HUES48 (cell line): ENCODE results near the gene GABRP.

Experiments used
- H3K27ac ChIP-seq: one replicate; pipeline ENCODE4 v1.7.0; 2013; ENCODE audit warnings: low read depth, low read length, inconsistent platforms
- H3K27me3 ChIP-seq: 2 replicates; pipeline ENCODE4 v1.6.1; 2013; ENCODE audit warnings: mild to moderate bottlenecking, low read length; ENCODE audit not compliant: control insufficient read depth, insufficient read depth
- H3K36me3 ChIP-seq: 2 replicates; pipeline ENCODE4 v1.6.1; 2013; ENCODE audit warnings: low read length; ENCODE audit not compliant: control insufficient read depth, insufficient read depth
- H3K4me1 ChIP-seq: 2 replicates; pipeline ENCODE4 v1.6.1; 2013; ENCODE audit warnings: mild to moderate bottlenecking, low read length; ENCODE audit not compliant: control insufficient read depth, insufficient read depth
- H3K4me3 ChIP-seq: 2 replicates; pipeline ENCODE4 v1.5.1; 2013; ENCODE audit warnings: mild to moderate bottlenecking, low read depth, low read length
- H3K9ac ChIP-seq: 2 replicates; pipeline ENCODE4 v1.6.1; 2013; ENCODE audit warnings: mild to moderate bottlenecking, low read depth, low read length, moderate library complexity
- H3K9me3 ChIP-seq: 2 replicates; pipeline ENCODE4 v1.6.1; 2013; ENCODE audit warnings: low read length; ENCODE audit not compliant: control insufficient read depth, insufficient read depth

Gene GABRP

DNA sequence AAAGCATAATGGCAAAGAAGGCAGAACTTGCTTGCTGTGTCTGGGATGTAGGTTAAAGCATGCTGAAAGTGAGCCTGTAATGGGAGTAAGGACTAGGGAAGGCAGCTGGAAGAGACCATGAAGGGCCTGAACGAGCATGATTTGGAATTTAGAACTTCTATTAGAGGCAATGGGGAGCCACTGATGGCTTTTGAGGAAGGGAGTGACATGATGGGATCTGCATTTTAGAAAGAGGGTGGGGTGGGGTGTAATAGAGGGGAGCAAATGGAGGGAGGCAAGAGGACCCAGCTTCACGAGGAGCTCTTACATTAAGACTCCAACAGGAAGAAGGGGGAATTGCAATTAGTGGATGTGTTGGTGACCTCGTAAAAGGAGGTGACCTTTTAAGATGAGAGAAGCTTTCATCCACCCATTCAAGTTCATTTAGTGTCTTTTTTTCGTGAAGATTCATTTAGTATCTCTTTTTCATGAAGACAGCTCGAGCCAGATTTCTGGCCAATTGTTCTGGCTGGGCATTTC lies 13.6 kb upstream of the GABRP start:
- Histone ChIP-seq H3K27ac (no peak overlapping the region), H3K27me3 (no peaks in the 10 kb centered on the region), H3K9ac (no peak overlapping the region), H3K4me3 (no peak overlapping the region), H3K4me1 (peaks cover 27% of the 10 kb centered on the region), H3K36me3 (no peaks in the 10 kb centered on the region), H3K9me3 (no peaks in the 10 kb centered on the region)

DNA sequence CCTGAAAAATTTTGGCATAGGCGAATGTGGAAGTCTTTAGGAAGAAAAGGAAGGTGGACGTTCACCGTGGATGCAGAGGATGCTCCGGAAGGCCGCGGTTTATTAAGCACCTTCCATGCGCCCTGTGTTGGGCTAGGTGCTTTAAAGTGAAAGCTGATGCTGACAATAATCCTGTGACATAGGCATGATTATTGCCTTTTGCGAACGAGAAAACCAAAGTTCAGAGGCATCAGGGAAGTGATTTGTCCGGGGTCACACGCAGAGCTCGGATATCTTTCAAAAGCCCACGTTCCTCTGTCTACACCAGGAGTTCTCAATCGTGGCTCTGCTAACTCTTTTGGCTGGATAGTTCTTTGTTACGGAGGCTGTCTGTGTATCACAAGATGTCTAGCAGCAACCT lies 12.0 kb upstream of the GABRP start:
- peaks cover 27% of the 10 kb centered on the region for H3K4me1 ChIP-seq
- H3K4me3 ChIP-seq, result no peak overlapping the region
- H3K36me3 ChIP-seq, result no peaks in the 10 kb centered on the region
- H3K9me3 ChIP-seq, result no peaks in the 10 kb centered on the region
- no peak overlapping the region for H3K27ac ChIP-seq
- H3K9ac ChIP-seq, result no peak overlapping the region
- no peaks in the 10 kb centered on the region for H3K27me3 ChIP-seq

DNA sequence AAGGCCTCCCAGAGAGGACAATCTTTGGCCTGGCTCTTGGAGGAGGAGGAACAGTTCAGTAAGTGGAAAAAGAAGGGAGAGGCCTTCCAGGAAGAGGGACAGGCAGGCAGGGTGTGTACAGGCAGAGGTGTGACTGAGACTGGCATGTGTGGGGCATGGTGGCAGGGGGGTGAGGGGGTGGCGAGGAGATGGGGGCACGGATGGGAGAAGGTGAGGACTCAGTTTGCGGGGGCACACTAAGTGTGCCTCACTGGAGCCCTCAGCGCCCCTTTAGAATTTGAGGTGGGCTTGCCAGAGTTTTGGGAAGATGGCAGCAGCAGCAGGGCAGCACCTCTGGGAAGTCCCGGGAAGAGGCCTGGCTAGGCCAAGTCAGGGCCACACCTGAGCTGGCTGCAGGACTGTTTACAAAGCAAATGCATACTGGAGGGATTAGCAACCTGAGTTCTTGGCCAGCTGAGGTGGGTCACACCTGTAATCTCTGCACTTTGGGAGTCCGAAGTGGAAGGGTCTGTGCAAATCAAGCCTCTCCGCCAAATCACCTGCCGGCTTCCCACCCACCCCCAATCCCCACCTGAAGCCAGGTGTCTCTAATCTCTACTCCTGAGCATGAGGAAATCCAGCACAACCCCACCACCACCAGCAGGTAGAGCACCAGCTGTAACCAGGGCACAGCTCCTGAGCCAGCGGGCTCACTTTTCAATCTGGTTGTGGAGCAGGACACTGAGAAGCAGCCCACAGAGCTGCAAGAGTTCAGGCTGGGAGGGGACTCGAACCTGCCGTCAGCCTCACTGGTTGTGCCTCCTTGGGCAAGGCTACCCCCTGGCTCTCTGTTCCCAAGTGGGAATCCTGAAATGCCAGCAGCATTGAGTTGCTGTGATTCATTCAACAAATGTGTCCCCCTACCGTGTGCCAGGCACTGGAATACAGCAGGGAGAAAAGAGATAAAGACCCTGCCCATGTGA lies 10.2 kb upstream of the GABRP start:
- H3K9me3 ChIP-seq, result no peaks in the 10 kb centered on the region
- no peaks in the 10 kb centered on the region for H3K27me3 ChIP-seq
- peaks cover 20% of the 10 kb centered on the region for H3K4me1 ChIP-seq
- H3K27ac ChIP-seq, result no peak overlapping the region
- no peak overlapping the region for H3K4me3 ChIP-seq
- H3K36me3 ChIP-seq, result no peaks in the 10 kb centered on the region
- H3K9ac ChIP-seq, result no peak overlapping the region

DNA sequence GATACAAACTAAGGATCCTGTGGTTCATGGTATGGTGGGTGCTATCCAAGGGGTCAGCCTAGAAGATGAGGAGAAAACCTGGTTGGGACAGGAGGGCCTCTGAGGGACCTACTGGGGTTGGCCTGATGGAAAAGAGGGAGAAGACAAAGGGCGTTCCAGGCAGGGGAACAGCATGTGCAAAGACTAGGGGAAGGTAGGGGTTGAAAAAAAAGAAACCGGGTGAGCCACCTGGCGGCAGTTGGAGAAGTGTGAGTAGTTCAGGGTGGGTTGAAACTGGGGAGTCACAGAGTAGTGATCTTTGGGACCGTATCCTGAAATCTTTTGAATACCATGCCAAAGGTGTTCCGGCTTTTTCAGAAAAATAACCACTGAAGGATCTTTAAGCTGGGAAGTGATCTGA lies 8.7 kb upstream of the GABRP start:
- Histone ChIP-seq H3K36me3 (no peaks in the 10 kb centered on the region), H3K27me3 (no peaks in the 10 kb centered on the region), H3K4me3 (no peak overlapping the region), H3K4me1 (peaks cover 12% of the 10 kb centered on the region), H3K9me3 (no peaks in the 10 kb centered on the region), H3K27ac (no peak overlapping the region), H3K9ac (no peak overlapping the region)

DNA sequence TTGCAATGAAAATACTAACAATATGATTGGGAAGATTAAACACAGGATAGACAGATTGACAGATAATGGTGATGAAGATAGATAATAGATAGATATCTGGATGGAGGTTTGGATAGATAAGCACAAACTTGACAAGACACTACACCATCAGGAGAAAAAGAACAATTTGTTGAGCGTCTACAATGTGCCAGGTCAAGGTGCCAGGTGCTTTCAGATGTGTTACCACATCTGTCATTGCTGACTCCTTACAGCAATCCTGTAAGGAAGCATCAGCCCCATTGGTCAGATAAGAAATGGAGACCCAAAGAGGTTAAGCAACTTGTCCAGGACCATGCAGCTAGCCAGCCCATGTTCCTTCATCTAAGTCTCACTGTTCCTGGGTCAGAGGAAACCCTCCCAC lies 1.6 kb upstream of the GABRP start:
- Histone ChIP-seq H3K27me3 (no peaks in the 10 kb centered on the region), H3K4me3 (no peak overlapping the region), H3K9ac (no peak overlapping the region), H3K36me3 (no peaks in the 10 kb centered on the region), H3K27ac (no peak overlapping the region), H3K9me3 (no peaks in the 10 kb centered on the region), H3K4me1 (no peaks in the 10 kb centered on the region)

DNA sequence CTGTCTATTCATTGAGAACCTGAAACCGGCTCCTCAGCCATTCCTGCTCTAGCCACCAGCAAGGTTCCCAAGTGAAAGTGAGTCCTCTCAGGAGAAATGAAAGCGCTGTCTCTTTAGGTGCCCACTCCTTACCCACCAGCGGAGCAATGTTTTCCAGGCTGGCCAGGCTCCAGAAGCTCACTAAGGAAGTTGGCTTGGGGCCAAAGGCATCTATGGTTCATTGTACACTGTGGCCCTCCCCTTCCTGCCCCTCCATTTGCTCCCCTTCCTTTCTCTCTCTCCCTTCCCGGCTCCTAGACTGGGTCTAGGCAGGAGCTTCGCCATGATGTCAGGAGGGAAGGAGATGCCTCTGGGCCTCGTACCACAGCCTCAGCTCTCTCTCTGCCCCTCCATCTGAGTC lies 1.1 kb upstream of the GABRP start:
- no peak overlapping the region for H3K4me3 ChIP-seq
- H3K36me3 ChIP-seq, result no peaks in the 10 kb centered on the region
- H3K27ac ChIP-seq, result no peak overlapping the region
- no peaks in the 10 kb centered on the region for H3K27me3 ChIP-seq
- H3K9ac ChIP-seq, result no peak overlapping the region
- H3K4me1 ChIP-seq, result no peaks in the 10 kb centered on the region
- no peaks in the 10 kb centered on the region for H3K9me3 ChIP-seq

DNA sequence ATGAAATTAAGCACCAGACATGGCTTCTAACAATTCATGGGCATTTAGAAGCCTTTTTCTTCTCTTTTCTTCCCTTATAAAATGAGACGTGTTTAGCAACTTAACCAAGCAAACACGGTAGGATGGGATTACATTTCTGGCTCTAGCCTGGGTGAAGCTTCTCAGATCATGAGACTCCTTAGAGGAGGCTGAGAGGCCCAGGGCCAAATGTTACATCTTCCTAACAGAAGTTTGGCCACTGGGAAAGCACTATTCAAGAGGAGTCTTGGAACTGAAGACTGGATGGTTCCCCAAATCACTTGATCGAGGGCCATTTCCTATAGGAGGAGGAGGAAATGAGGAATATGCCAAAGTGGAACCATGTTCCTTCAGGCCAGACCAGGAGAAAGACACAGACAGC lies 1.9 kb downstream of the GABRP start:
- H3K9ac ChIP-seq, result no peak overlapping the region
- no peaks in the 10 kb centered on the region for H3K9me3 ChIP-seq
- H3K4me1 ChIP-seq, result peaks cover under 1% of the 10 kb centered on the region; the same call in 1 of the 2 replicates
- H3K27ac ChIP-seq, result no peak overlapping the region
- H3K36me3 ChIP-seq, result no peaks in the 10 kb centered on the region
- no peaks in the 10 kb centered on the region for H3K27me3 ChIP-seq
- H3K4me3 ChIP-seq, result no peak overlapping the region

DNA sequence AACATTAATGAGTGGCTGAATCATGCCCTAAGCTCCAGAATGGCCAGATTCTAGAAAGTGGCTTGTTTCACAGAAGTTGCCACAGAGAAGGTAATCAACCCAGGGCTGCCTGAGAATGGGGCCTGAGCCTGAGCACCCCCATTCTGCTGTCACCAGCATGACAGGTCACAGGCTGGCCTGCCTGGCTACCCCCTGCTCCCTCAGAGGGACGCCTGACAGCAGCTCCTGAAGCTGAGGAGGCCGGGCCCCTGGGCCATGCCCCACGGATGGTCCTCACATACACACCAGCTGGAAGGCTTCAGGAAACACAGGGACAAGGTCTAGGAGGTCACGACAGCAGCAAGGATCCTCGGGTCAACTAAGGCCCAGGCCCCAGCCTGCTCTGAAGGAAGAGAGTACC lies 3.7 kb downstream of the GABRP start:
- Histone ChIP-seq H3K36me3 (no peaks in the 10 kb centered on the region), H3K27ac (no peak overlapping the region), H3K9ac (no peak overlapping the region), H3K9me3 (no peaks in the 10 kb centered on the region), H3K27me3 (no peaks in the 10 kb centered on the region), H3K4me1 (peaks cover 9% of the 10 kb centered on the region), H3K4me3 (no peak overlapping the region)

DNA sequence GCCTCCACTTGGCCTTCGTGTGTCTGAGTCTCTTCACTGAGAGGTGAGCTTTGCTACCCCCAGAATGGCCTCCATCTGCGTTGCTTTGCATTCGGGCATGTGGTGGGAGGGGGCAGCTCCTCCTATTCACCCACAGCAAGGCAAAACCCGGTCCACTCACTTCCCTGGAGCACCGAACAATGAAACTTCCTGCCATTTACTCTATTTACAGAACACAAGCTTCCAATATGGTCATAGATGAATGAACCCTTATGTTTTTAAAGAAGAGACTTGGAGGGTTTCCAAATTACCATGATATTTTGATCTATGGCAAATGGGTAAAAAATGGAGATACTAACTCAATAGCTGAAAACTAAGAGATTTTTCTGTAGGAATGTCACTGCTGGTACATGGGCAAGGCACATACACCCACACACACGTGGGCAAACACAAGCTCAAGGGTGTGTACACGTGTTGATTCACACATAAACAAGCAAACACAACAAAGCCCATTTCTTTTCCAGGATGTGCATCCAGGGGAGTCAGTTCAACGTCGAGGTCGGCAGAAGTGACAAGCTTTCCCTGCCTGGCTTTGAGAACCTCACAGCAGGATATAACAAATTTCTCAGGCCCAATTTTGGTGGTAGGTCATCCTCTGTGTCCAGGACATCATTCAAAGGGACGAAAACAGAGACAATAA lies 5.2 kb downstream of the GABRP start:
- H3K4me1 ChIP-seq, result peaks cover 9% of the 10 kb centered on the region
- no peaks in the 10 kb centered on the region for H3K9me3 ChIP-seq
- no peak overlapping the region for H3K27ac ChIP-seq
- no peaks in the 10 kb centered on the region for H3K36me3 ChIP-seq
- H3K9ac ChIP-seq, result no peak overlapping the region
- H3K27me3 ChIP-seq, result no peaks in the 10 kb centered on the region
- no peak overlapping the region for H3K4me3 ChIP-seq

DNA sequence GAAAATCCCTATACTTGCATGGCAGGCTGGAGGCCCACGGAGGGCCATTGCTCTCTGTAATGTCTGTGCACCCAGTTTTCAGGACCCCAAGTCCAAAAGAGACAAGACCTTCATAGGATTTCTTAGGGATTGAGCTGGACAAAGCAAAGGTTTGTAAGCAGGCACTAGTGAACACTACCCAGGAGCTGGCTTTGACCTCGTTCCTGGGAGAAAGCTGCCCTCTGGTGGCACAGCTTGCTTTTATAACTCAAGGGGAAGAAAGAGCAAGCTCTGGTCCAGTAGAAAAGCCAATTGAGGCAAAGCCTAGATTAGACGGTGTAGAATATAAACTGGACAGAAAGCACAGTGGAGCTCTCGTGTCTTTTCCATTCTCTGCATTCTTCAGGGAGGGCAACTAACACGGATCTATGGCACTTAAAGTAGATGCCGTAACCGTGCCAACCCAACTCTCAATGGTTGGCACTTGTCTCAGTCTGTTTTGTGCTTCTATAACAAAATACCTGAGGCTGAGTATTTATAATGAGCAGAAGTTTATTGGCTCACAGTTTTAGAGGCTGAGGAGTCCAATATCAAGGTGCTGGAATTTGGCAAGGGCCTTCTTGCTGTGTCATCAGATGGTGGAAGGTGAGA lies 7.9 kb downstream of the GABRP start:
- H3K27me3 ChIP-seq, result no peaks in the 10 kb centered on the region
- H3K4me3 ChIP-seq, result no peak overlapping the region
- no peak overlapping the region for H3K9ac ChIP-seq
- no peak overlapping the region for H3K27ac ChIP-seq
- H3K4me1 ChIP-seq, result peaks cover 9% of the 10 kb centered on the region
- no peaks in the 10 kb centered on the region for H3K9me3 ChIP-seq
- no peaks in the 10 kb centered on the region for H3K36me3 ChIP-seq

DNA sequence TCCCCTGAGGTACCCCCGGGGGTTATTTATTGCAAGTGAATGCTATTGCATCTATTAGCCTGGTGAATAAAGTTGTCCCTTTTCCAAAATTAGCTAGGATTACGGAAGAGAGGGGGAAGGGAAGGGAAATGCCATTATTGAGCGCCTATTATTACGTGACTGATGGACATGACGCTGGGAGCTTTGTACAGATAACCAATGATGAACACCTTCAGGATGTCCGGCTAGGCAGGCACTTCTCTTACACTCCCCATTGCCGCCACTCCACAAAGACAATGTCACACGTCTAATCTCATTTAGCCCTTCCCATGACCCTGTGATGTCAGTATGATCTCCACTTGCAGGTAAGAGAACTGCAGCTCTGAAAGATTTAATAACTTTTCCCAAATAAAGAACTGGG lies 9.4 kb downstream of the GABRP start:
- Histone ChIP-seq H3K4me3 (no peak overlapping the region), H3K36me3 (no peaks in the 10 kb centered on the region), H3K27ac (no peak overlapping the region), H3K9me3 (no peaks in the 10 kb centered on the region), H3K27me3 (no peaks in the 10 kb centered on the region), H3K9ac (no peak overlapping the region), H3K4me1 (peaks cover 9% of the 10 kb centered on the region)
